SHP77 treated with DMSO at 0.1 percent for 48 hours (cell line): ENCODE data around the gene BCL2L1.

ENCODE experiments used
- DNase-seq: peaks from one replicate; lab custom pipeline; 2025; lab: John Stamatoyannopoulos, UW

The BCL2L1 gene

GRCh38 chr20:31691646-31692275 is 30.9 kb downstream of the BCL2L1 start:
- no peak for DNase-seq

GRCh38 chr20:31690124-31690666 is 32.5 kb downstream of the BCL2L1 start:
- no peak for DNase-seq

- DNase-seq, result no peak
Observed at GRCh38 chr20:31689141-31689540, 33.5 kb downstream of the BCL2L1 start.

- DNase-seq, result no peak
Observed at GRCh38 chr20:31687777-31688176, 34.9 kb downstream of the BCL2L1 start.

GRCh38 chr20:31685853-31686643 is 36.6 kb downstream of the BCL2L1 start:
- no peak for DNase-seq

- no peak for DNase-seq
Observed at GRCh38 chr20:31684153-31685015, 38.3 kb downstream of the BCL2L1 start.

- no peak for DNase-seq
Observed at GRCh38 chr20:31682927-31683326, 39.7 kb downstream of the BCL2L1 start.

GRCh38 chr20:31682352-31682751 is 40.3 kb downstream of the BCL2L1 start:
- no peak for DNase-seq

GRCh38 chr20:31681769-31682168 is 40.9 kb downstream of the BCL2L1 start:
- DNase-seq, result no peak

GRCh38 chr20:31681128-31681727 is 41.4 kb downstream of the BCL2L1 start:
- DNase-seq, result no peak

GRCh38 chr20:31680286-31681127 is 42.2 kb downstream of the BCL2L1 start:
- no peak for DNase-seq

- DNase-seq, result no peak
Observed at GRCh38 chr20:31679357-31680285, 43.0 kb downstream of the BCL2L1 start.

GRCh38 chr20:31678389-31679356 is 44.0 kb downstream of the BCL2L1 start:
- DNase-seq, result no peak

GRCh38 chr20:31677553-31678260 is 45.0 kb downstream of the BCL2L1 start:
- DNase-seq, result no peak

GRCh38 chr20:31676609-31676989 is 46.1 kb downstream of the BCL2L1 start:
- DNase-seq, result no peak

- DNase-seq, result no peak
Observed at GRCh38 chr20:31675828-31676608, 46.6 kb downstream of the BCL2L1 start.
